Sigmoid colon (tissue), 7 donors: Measurements from ENCODE around the gene PYGM. TPM values are rescaled to one million over a fixed set of nuclear protein-coding genes. Genes with fewer than 3 reads are reported as not detected.

Experiments
- DNase-seq: peaks from one replicate; pipeline ENCODE4 v3.0.0-alpha.2; 2019
- H3K27ac ChIP-seq, 4 donors: fragments of 200-600 bp; sonication (generic); one replicate each; pipeline ENCODE4 v1.5.1; 2016 to 2019; ENCODE audit warnings: mild to moderate bottlenecking in 1 of 4
- H3K27me3 ChIP-seq, 3 donors: fragments of 200-600 bp; sonication (generic); one replicate each; pipeline ENCODE4 v1.5.1; 2019; ENCODE audit warnings: mild to moderate bottlenecking in 1 of 3
- H3K36me3 ChIP-seq, 4 donors: fragments of 200-600 bp; sonication (generic); one replicate each; pipeline ENCODE4 v1.5.1; 2016 to 2019
- H3K4me1 ChIP-seq, 4 donors: fragments of 200-600 bp; sonication (generic); one replicate each; pipeline ENCODE4 v1.5.1; 2017 to 2019
- H3K4me3 ChIP-seq, 4 donors: fragments of 200-600 bp; sonication (generic); one replicate each; pipeline ENCODE4 v1.5.1; 2017 to 2019; ENCODE audit warnings: mild to moderate bottlenecking in 2 of 4, moderate library complexity in 1 of 4
- H3K9me3 ChIP-seq, 4 donors: fragments of 200-600 bp in 3 of 4; sonication (generic) in 3 of 4; one replicate each; pipeline versions ENCODE4 v1.5.1 to v1.6.1; 2013 to 2019
- CTCF ChIP-seq, 4 experiments: fragments of 450-650 bp in 3 of 4; fragments of 200-600 bp in 1 of 4; IDR thresholded peaks; one replicate each; pipeline ENCODE4 v1.5.1; 2016 to 2019; ENCODE audit warnings: antibody characterized with exemption in 4 of 4, mild to moderate bottlenecking in 3 of 4, moderate library complexity in 2 of 4
- EP300 ChIP-seq, 4 donors: sonication (generic); formaldehyde crosslinking; IDR thresholded peaks; one replicate each; pipeline ENCODE4 v1.6.1; 2017; ENCODE audit warnings: antibody characterized with exemption in 4 of 4
- POLR2A ChIP-seq, 2 donors: fragments of 450-650 bp; IDR thresholded peaks; one replicate each; pipeline ENCODE4 v1.6.1; 2016; ENCODE audit warnings: antibody characterized with exemption in 2 of 2, mild to moderate bottlenecking in 2 of 2, moderate library complexity in 2 of 2
- POLR2AphosphoS5 ChIP-seq, 4 donors: sonication (generic); formaldehyde crosslinking; IDR thresholded peaks; one replicate each; pipeline ENCODE4 v1.6.1; 2017; ENCODE audit warnings: antibody characterized with exemption in 4 of 4
- WGBS, 2 donors: extraction: QIAGEN DNeasy Blood & Tissue Kit; methylation state at CpG; one replicate each; pipeline ENCODE4 v1.1.7; 2013; 5-methylcytosine and 5-hydroxymethylcytosine counted together
- intact Hi-C: fragments of 100-400 bp; cut with DNase I; formaldehyde crosslinking; loops from one replicate; pipeline ENCODE4 v1.15.1; 2023
- polyA plus RNA-seq, 3 donors: library from polyadenylated mRNA; stranded (reverse); fragments of 200-250 nt; gene quantifications; one replicate each; pipeline ENCODE4 v1.2.3, GENCODE V29; 2013
- total RNA-seq, 4 donors: library from RNA; depleted of rRNA; stranded (reverse); fragments of >200 nt; gene quantifications; one replicate each; pipeline ENCODE4 v1.1.0, GENCODE V29; 2016
- donor health status: healthy with polysubstance abuse.
- donor health status: Bipolar disorder and iron deficiency.
- donor health status: healthy.

The PYGM gene
- total and polyA plus RNA-seq, 7 donors, result 0.23 to 42.1 (median 10.5) TPM

GRCh38 chr11:64778223-64778472, 18.4 kb upstream of the PYGM start:
- Histone ChIP-seq H3K27me3 (no peaks in the 10 kb centered on the region), H3K9me3 (no peaks in the 10 kb centered on the region), H3K4me1 (peaks cover 0 to 47% (median 41%) of the 10 kb centered on the region in 4 donors), H3K36me3 (peaks cover 24 to 34% (median 29%) of the 10 kb centered on the region in 4 donors), H3K27ac (peak overlapping the region; percentile 99 to 100 (median 100)), H3K4me3 (peak overlapping the region; percentile 96 to 99 (median 98))
- 1% methylated on average over 28 of the region's 28 CpGs for WGBS, 2 donors
- DNase-seq, result no peak
- intact Hi-C loops, result loop anchor here (2.0 kb wide), 1 partner anchor 33 kb away; the partner anchor contains the start of gene RASGRP2
- no peak for TF ChIP-seq POLR2A (IDR thresholded peaks at IDR 0.05)
- no peak for TF ChIP-seq CTCF (IDR thresholded peaks at IDR 0.05)
- TF ChIP-seq EP300 (IDR thresholded peaks at IDR 0.05), result no peak
- no peak for TF ChIP-seq POLR2AphosphoS5 (IDR thresholded peaks at IDR 0.05)

GRCh38 chr11:64777449-64778222, 17.9 kb upstream of the PYGM start:
- Histone ChIP-seq H3K27me3 (no peaks in the 10 kb centered on the region), H3K9me3 (no peaks in the 10 kb centered on the region), H3K36me3 (peaks cover 30 to 40% (median 34%) of the 10 kb centered on the region in 4 donors), H3K4me1 (peaks cover 0 to 53% (median 46%) of the 10 kb centered on the region in 4 donors), H3K4me3 (peak overlapping the region; percentile 96 to 99 (median 98)), H3K27ac (peak overlapping the region; percentile 99 to 100 (median 100))
- peak in 3 of 4 donors; percentile 32 to 59 (median 45) for TF ChIP-seq POLR2AphosphoS5 (IDR thresholded peaks at IDR 0.05)
- no peak for TF ChIP-seq CTCF (IDR thresholded peaks at IDR 0.05)
- intact Hi-C loops, result loop anchor here (2.0 kb wide), 1 partner anchor 33 kb away; the partner anchor contains the start of gene RASGRP2
- 1% methylated on average over 98 of the region's 98 CpGs for WGBS, 2 donors
- peak; percentile 91 for DNase-seq

GRCh38 chr11:64776875-64777274, 17.1 kb upstream of the PYGM start:
- intact Hi-C loops, result no loop called here
- Histone ChIP-seq H3K36me3 (peaks cover 30 to 47% (median 39%) of the 10 kb centered on the region in 4 donors), H3K27ac (peak overlapping the region; percentile 99 to 100 (median 100)), H3K4me3 (peak overlapping the region; percentile 96 to 99 (median 98)), H3K4me1 (peaks cover 0 to 60% (median 50%) of the 10 kb centered on the region in 4 donors), H3K9me3 (no peaks in the 10 kb centered on the region), H3K27me3 (no peaks in the 10 kb centered on the region)
- TF ChIP-seq POLR2AphosphoS5 (IDR thresholded peaks at IDR 0.05), result no peak
- TF ChIP-seq EP300 (IDR thresholded peaks at IDR 0.05), result no peak
- TF ChIP-seq POLR2A (IDR thresholded peaks at IDR 0.05), result no peak
- TF ChIP-seq CTCF (IDR thresholded peaks at IDR 0.05), result no peak
- peak; percentile 55 for DNase-seq
- WGBS, 2 donors, result 10 to 15% methylated on average over 3 of the region's 3 CpGs

- Histone ChIP-seq H3K4me1 (peaks cover 0 to 65% (median 52%) of the 10 kb centered on the region in 4 donors), H3K4me3 (peak overlapping the region in 1 of 4 donors; percentile 98)
These were observed 16.7 kb upstream of the PYGM start for GRCh38 chr11:64776425-64776824.

More at GRCh38 chr11:64776425-64776824, 16.7 kb upstream of the PYGM start:
- no peaks in the 10 kb centered on the region for H3K27me3 ChIP-seq
- intact Hi-C loops, result no loop called here
- peak overlapping the region in 3 of 4 donors; percentile 99 to 100 (median 100) for H3K27ac ChIP-seq
- no peak for TF ChIP-seq EP300 (IDR thresholded peaks at IDR 0.05)
- no peak for TF ChIP-seq POLR2AphosphoS5 (IDR thresholded peaks at IDR 0.05)
- no peak for TF ChIP-seq CTCF (IDR thresholded peaks at IDR 0.05)
- no peak for TF ChIP-seq POLR2A (IDR thresholded peaks at IDR 0.05)
- H3K36me3 ChIP-seq, result peaks cover 30 to 52% (median 42%) of the 10 kb centered on the region in 4 donors
- no peak for DNase-seq
- 63 to 78% methylated on average over 6 of the region's 6 CpGs for WGBS, 2 donors
- H3K9me3 ChIP-seq, result no peaks in the 10 kb centered on the region
